ENCODE results near the gene CFAP20DC.

DNA sequence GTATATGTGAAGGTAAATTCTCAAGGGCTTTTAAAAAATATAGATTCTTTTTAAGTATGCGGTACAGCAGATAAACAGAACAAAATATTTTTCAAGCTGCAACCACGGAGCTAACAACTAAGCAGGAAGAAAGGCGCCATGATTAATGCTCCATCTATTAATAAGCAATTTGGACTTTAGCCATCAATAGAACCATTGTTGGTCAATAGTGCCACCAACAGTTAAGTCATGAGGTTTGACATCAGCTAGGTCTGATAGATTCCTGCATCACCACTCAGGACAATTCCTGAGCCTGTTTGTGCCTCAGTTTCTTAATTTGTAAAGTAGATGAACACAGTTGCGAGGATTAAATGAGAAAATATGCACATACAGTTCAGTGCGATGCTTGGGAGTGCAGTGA, 318.2 kb downstream of the CFAP20DC start:
- TF ChIP-seq EZH2 (IDR thresholded peaks at IDR 0.05; ENCODE audit: low read depth, unreplicated experiment): no peak
- TF ChIP-seq CTCF (conservative IDR thresholded peaks at IDR 0.05; ENCODE audit: low read depth in 2 of 2): no peak
